H1 (cell line): ENCODE data around the gene NCAPG2. TPM values are rescaled to one million over a fixed set of nuclear protein-coding genes. Genes with fewer than 3 reads are reported as not detected.

Experiments
- ATF3 ChIP-seq: IDR thresholded peaks from 2 replicates; pipeline ENCODE4 v1.6.1; 2011; ENCODE audit warnings: low read depth, mild to moderate bottlenecking, low read length; ENCODE audit not compliant: insufficient read depth
- CTBP2 ChIP-seq: IDR thresholded peaks from 2 replicates; pipeline ENCODE4 v1.7.0; 2011; ENCODE audit warnings: borderline replicate concordance, mild to moderate bottlenecking, moderate library complexity, mixed read lengths, low read length; ENCODE audit not compliant: insufficient read depth, insufficient read length
- HDAC2 ChIP-seq, 2 experiments: fragments of 300-600 bp in 1 of 2; sonication (generic) in 1 of 2; IDR thresholded peaks; 2 replicates each; pipeline ENCODE4 v1.6.1; 2011 to 2012; ENCODE audit warnings: low read depth in 2 of 2, low read length in 2 of 2, mild to moderate bottlenecking in 2 of 2, moderate library complexity in 2 of 2, borderline replicate concordance in 1 of 2, inconsistent platforms in 1 of 2
- SRF ChIP-seq: IDR thresholded peaks from 2 replicates; pipeline ENCODE4 v1.6.1; 2011; ENCODE audit warnings: mild to moderate bottlenecking, low read depth, low read length, moderate library complexity
- polyA plus RNA-seq, 7 experiments: library from polyadenylated mRNA; depleted of rRNA in 3 of 7; stranded (reverse) in 5 of 7; unstranded in 2 of 7; fragments of >200 nt in 5 of 7; fragments of 200-250 nt in 2 of 7; gene quantifications; 1 replicate in 5 of 7; 2 replicates in 1 of 7; 4 replicates in 1 of 7; pipeline versions ENCODE4 v1.2.1 to v1.2.3, GENCODE V29; 2011 to 2013; ENCODE audit warnings: missing spikeins in 2 of 7, mixed read lengths in 2 of 7
- total RNA-seq: library from RNA; stranded (reverse); fragmentation: NEBNext Ultra II Directional; extraction: Animal tissue kit (Norgen Biotek cat#: 25700); gene quantifications from 2 replicates; pipeline ENCODE4 v1.2.1, GENCODE V29; 2021

NCAPG2 gene
- total and polyA plus RNA-seq, 2 of the 8 experiments (the other 6 are each of a cell fraction or from before 2014, with no cell fraction given) = 49.9 to 119 TPM

GRCh38 chr7:158591944-158592343 is 112.7 kb downstream of the NCAPG2 start (continued):
- TF ChIP-seq SRF (no peak), ATF3 (no peak), CTBP2 (no peak), HDAC2 (IDR thresholded peaks at IDR 0.05; ENCODE audit: borderline replicate concordance in 1 of 2, low read depth in 2 of 2, low read length in 2 of 2) (no peak)
